Mesenchymal stem cell (in vitro differentiated cells and primary cell): ENCODE data around the gene MPPE1.

Experiments
- DNase-seq: peaks from one replicate; pipeline ENCODE4 v3.0.0-alpha.2; 2013
- H2AFZ ChIP-seq: one replicate; pipeline ENCODE4 v1.6.1; 2013; ENCODE audit warnings: low read depth, mild to moderate bottlenecking, control low read depth, inconsistent platforms, low read length, moderate library complexity
- H2AK5ac ChIP-seq: 2 replicates; pipeline ENCODE4 v1.6.1; 2013; ENCODE audit warnings: low read length, moderate library complexity, mild to moderate bottlenecking, inconsistent platforms; ENCODE audit not compliant: severe bottlenecking
- H2BK120ac ChIP-seq: one replicate; pipeline ENCODE4 v1.6.1; 2013; ENCODE audit warnings: low read depth, mild to moderate bottlenecking, inconsistent platforms, low read length, moderate library complexity
- H2BK12ac ChIP-seq, 2 experiments: one replicate each; pipeline ENCODE4 v1.6.1; 2013; ENCODE audit warnings: inconsistent platforms in 2 of 2, low read length in 2 of 2, mild to moderate bottlenecking in 2 of 2, moderate library complexity in 2 of 2, control low read depth in 1 of 2
- H2BK15ac ChIP-seq: one replicate; pipeline ENCODE4 v1.6.1; 2013; ENCODE audit warnings: mild to moderate bottlenecking, low read depth, inconsistent platforms; ENCODE audit not compliant: poor library complexity, severe bottlenecking
- H2BK5ac ChIP-seq: 2 replicates; pipeline ENCODE4 v1.6.1; 2013; ENCODE audit warnings: low read depth, mild to moderate bottlenecking, low read length, control low read depth, inconsistent platforms; ENCODE audit not compliant: poor library complexity, severe bottlenecking
- H3K14ac ChIP-seq, 2 experiments: one replicate each; pipeline ENCODE4 v1.6.1; 2013; ENCODE audit warnings: inconsistent platforms in 2 of 2, low read length in 2 of 2, control low read depth in 1 of 2, mild to moderate bottlenecking in 1 of 2, moderate library complexity in 1 of 2
- H3K18ac ChIP-seq, 2 experiments: one replicate each; pipeline ENCODE4 v1.6.1; 2013; ENCODE audit warnings: inconsistent platforms in 2 of 2, low read length in 2 of 2, control low read depth in 1 of 2, low read depth in 1 of 2, mild to moderate bottlenecking in 1 of 2
- H3K23ac ChIP-seq, 2 experiments: one replicate each; pipeline ENCODE4 v1.6.1; 2013; ENCODE audit warnings: inconsistent platforms in 2 of 2, low read length in 2 of 2, mild to moderate bottlenecking in 2 of 2, moderate library complexity in 2 of 2, control low read depth in 1 of 2
- H3K27ac ChIP-seq: 2 replicates; pipeline ENCODE4 v1.5.1; 2013; ENCODE audit warnings: mild to moderate bottlenecking, moderate library complexity, low read length, control low read depth, inconsistent platforms; ENCODE audit not compliant: poor library complexity, severe bottlenecking
- H3K27me3 ChIP-seq, 2 experiments: 2 replicates each; pipeline versions ENCODE4 v1.6.1 to v1.7.0; 2013; ENCODE audit warnings: low read length in 2 of 2, mild to moderate bottlenecking in 2 of 2, moderate library complexity in 2 of 2, control low read depth in 1 of 2, inconsistent platforms in 1 of 2; ENCODE audit not compliant: control insufficient read depth in 1 of 2, insufficient read depth in 1 of 2
- H3K36me3 ChIP-seq, 2 experiments: 2 replicates each; pipeline versions ENCODE4 v1.6.1 to v1.7.0; 2013; ENCODE audit warnings: low read length in 2 of 2, control low read depth in 1 of 2, inconsistent platforms in 1 of 2, low read depth in 1 of 2, mild to moderate bottlenecking in 1 of 2; ENCODE audit not compliant: insufficient read depth in 2 of 2, control insufficient read depth in 1 of 2
- H3K4ac ChIP-seq, 2 experiments: one replicate each; pipeline ENCODE4 v1.6.1; 2013; ENCODE audit warnings: inconsistent platforms in 2 of 2, low read length in 2 of 2, mild to moderate bottlenecking in 2 of 2, moderate library complexity in 2 of 2, control low read depth in 1 of 2, low read depth in 1 of 2
- H3K4me1 ChIP-seq: 2 replicates; pipeline ENCODE4 v1.6.1; 2013; ENCODE audit warnings: low read depth, low read length, control low read depth; ENCODE audit not compliant: control insufficient read depth, insufficient read depth
- H3K4me2 ChIP-seq: 2 replicates; pipeline ENCODE4 v1.6.1; 2013; ENCODE audit warnings: low read length, mild to moderate bottlenecking, inconsistent platforms; ENCODE audit not compliant: poor library complexity, severe bottlenecking
- H3K4me3 ChIP-seq, 2 experiments: 2 replicates each; pipeline versions ENCODE4 v1.5.1 to v1.7.0; 2013; ENCODE audit warnings: low read length in 2 of 2, mild to moderate bottlenecking in 2 of 2, control low read depth in 1 of 2, low read depth in 1 of 2; ENCODE audit not compliant: insufficient read depth in 1 of 2
- H3K79me1 ChIP-seq: replicated peaks from 2 replicates; pipeline ENCODE4 v1.6.1; 2013; ENCODE audit warnings: mild to moderate bottlenecking, control low read depth, low read length, inconsistent platforms; ENCODE audit not compliant: poor library complexity, severe bottlenecking
- H3K9ac ChIP-seq: 2 replicates; pipeline ENCODE4 v1.7.0; 2013; ENCODE audit warnings: mild to moderate bottlenecking, low read length, moderate library complexity
- H3K9me3 ChIP-seq: 2 replicates; pipeline ENCODE4 v1.7.0; 2013; ENCODE audit warnings: mild to moderate bottlenecking, low read length; ENCODE audit not compliant: control insufficient read depth
- H4K8ac ChIP-seq: one replicate; pipeline ENCODE4 v1.6.1; 2013; ENCODE audit warnings: inconsistent platforms, mild to moderate bottlenecking, low read length, moderate library complexity
- H4K91ac ChIP-seq: one replicate; pipeline ENCODE4 v1.6.1; 2013; ENCODE audit warnings: mild to moderate bottlenecking, low read length, inconsistent platforms
- WGBS: methylation state at CpG from one replicate; pipeline ENCODE4 v1.1.7; 2013; ENCODE audit warnings: mixed read lengths; 5-methylcytosine and 5-hydroxymethylcytosine counted together

The MPPE1 gene

GRCh38 chr18:11877497-11878135 is 30.5 kb downstream of the MPPE1 start:
- no peak overlapping the region for H2BK5ac ChIP-seq
- no peak overlapping the region for H3K4me2 ChIP-seq
- H2BK15ac ChIP-seq = no peak overlapping the region
- no peak for DNase-seq
- no peak overlapping the region for H2BK12ac ChIP-seq
- H3K4me1 ChIP-seq = peaks cover 5% of the 10 kb centered on the region
- no peak overlapping the region for H3K4me3 ChIP-seq
- H4K8ac ChIP-seq = no peak overlapping the region
- H2AK5ac ChIP-seq = no peak overlapping the region
- H3K27me3 ChIP-seq = no peaks in the 10 kb centered on the region
- WGBS = 94% methylated on average over 10 of the region's 10 CpGs
- no peak overlapping the region for H2AFZ ChIP-seq
- H3K18ac ChIP-seq = no peak overlapping the region
- no peak overlapping the region for H3K9ac ChIP-seq
- no peak overlapping the region for H4K91ac ChIP-seq
- no peaks in the 10 kb centered on the region for H3K79me1 ChIP-seq
- H3K36me3 ChIP-seq = peaks cover 9 to 13% of the 10 kb centered on the region in 2 experiments
- H2BK120ac ChIP-seq = no peak overlapping the region
- no peaks in the 10 kb centered on the region for H3K9me3 ChIP-seq
- H3K4ac ChIP-seq = no peak overlapping the region
- H3K14ac ChIP-seq = peak overlapping the region in 1 of 2 experiments; percentile 60
- H3K27ac ChIP-seq = no peak overlapping the region
- H3K23ac ChIP-seq = peak overlapping the region in 1 of 2 experiments; percentile 69

GRCh38 chr18:11874676-11875075 is 33.4 kb downstream of the MPPE1 start:
- no peaks in the 10 kb centered on the region for H3K27me3 ChIP-seq
- no peak overlapping the region for H2AK5ac ChIP-seq
- no peak overlapping the region for H3K27ac ChIP-seq
- no peak overlapping the region for H2BK120ac ChIP-seq
- H3K14ac ChIP-seq = no peak overlapping the region
- no peak overlapping the region for H3K18ac ChIP-seq
- H3K4me2 ChIP-seq = no peak overlapping the region
- no peak overlapping the region for H4K8ac ChIP-seq
- H2AFZ ChIP-seq = no peak overlapping the region
- no peak overlapping the region for H3K23ac ChIP-seq
- H3K9ac ChIP-seq = no peak overlapping the region
- no peak overlapping the region for H3K4me3 ChIP-seq
- H3K9me3 ChIP-seq = no peaks in the 10 kb centered on the region
- WGBS = 88% methylated on average over 8 of the region's 8 CpGs
- H2BK5ac ChIP-seq = no peak overlapping the region
- DNase-seq = no peak
- no peak overlapping the region for H3K4ac ChIP-seq
- H3K36me3 ChIP-seq = no peaks in the 10 kb centered on the region
- no peak overlapping the region for H2BK15ac ChIP-seq
- peaks cover 5% of the 10 kb centered on the region for H3K4me1 ChIP-seq
- no peak overlapping the region for H4K91ac ChIP-seq
- H2BK12ac ChIP-seq = no peak overlapping the region
- H3K79me1 ChIP-seq = no peaks in the 10 kb centered on the region

- Histone ChIP-seq H3K9me3 (no peaks in the 10 kb centered on the region), H3K27ac (no peak overlapping the region), H3K4ac (no peak overlapping the region), H3K14ac (no peak overlapping the region), H2BK12ac (no peak overlapping the region), H4K8ac (no peak overlapping the region), H3K4me3 (no peak overlapping the region), H3K27me3 (no peaks in the 10 kb centered on the region), H3K18ac (no peak overlapping the region), H2BK120ac (no peak overlapping the region), H3K9ac (no peak overlapping the region), H2AFZ (no peak overlapping the region), H2BK15ac (no peak overlapping the region), H4K91ac (no peak overlapping the region), H3K79me1 (no peaks in the 10 kb centered on the region), H2BK5ac (no peak overlapping the region), H3K4me2 (no peak overlapping the region), H3K23ac (no peak overlapping the region), H2AK5ac (no peak overlapping the region), H3K4me1 (peaks cover 5% of the 10 kb centered on the region), H3K36me3 (no peaks in the 10 kb centered on the region)
- WGBS = 91% methylated on average over 15 of the region's 15 CpGs
- DNase-seq = no peak
Observed at GRCh38 chr18:11873670-11874340, 34.3 kb downstream of the MPPE1 start.

- Histone ChIP-seq H3K27me3 (no peaks in the 10 kb centered on the region), H2BK120ac (no peak overlapping the region), H3K9me3 (no peaks in the 10 kb centered on the region), H3K9ac (no peak overlapping the region), H4K8ac (no peak overlapping the region), H2AK5ac (no peak overlapping the region), H3K23ac (no peak overlapping the region), H3K79me1 (no peaks in the 10 kb centered on the region), H3K14ac (no peak overlapping the region), H3K4me3 (no peak overlapping the region), H3K18ac (no peak overlapping the region), H3K4me1 (peaks cover 5% of the 10 kb centered on the region), H2BK15ac (no peak overlapping the region), H3K4ac (no peak overlapping the region), H3K36me3 (no peaks in the 10 kb centered on the region), H2BK12ac (no peak overlapping the region), H3K27ac (no peak overlapping the region), H4K91ac (no peak overlapping the region), H2AFZ (no peak overlapping the region), H2BK5ac (no peak overlapping the region), H3K4me2 (no peak overlapping the region)
- DNase-seq = no peak
- 86% methylated on average over 13 of the region's 13 CpGs for WGBS
Observed at GRCh38 chr18:11872479-11873136, 35.5 kb downstream of the MPPE1 start.
